HG02938 (cell line): Measurements from ENCODE around the gene UST.
"Not testable (repeated sequence)": the region's sequence is repeated elsewhere in the genome, so short reads cannot be mapped to it uniquely, and the experiment has no call there.

ENCODE experiments used
- ATAC-seq: cut with Tn5 transposase; IDR thresholded peaks from one replicate; pipeline ENCODE4 v1.9.1; 2021; ENCODE audit warnings: mild to moderate bottlenecking, moderate library complexity; ENCODE audit not compliant: unreplicated experiment

UST gene

DNA sequence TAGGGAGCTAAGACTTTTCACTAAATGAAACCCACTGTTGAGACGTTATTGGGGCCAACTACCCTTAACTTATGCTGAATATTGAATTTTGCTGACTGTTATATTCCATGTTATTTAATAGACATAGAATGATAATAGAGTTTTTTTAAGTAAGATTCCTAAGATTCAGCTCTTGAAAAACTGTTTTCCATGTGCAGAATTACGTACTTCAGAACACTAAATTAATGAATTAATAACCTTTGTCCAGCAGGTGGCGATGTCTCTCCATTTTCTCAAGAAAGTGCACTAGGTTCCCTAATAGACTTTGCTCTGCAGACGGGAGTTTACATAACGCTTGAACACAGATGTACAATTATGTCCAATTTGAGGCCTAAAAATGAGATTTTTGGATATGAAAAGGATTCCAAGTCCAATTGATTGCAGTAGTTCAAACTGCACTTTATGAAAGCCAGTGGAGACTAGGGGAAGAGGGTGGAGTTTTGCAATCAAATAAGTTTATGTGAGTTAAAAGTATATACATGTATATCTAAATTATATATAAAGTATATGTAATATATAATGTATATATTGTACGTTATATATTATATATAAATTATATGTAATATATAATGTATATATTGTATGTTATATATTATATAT lies 282.1 kb downstream of the UST start:
- no peak for ATAC-seq

GRCh38 chr6:149031201-149031858 lies 284.5 kb downstream of the UST start:
- ATAC-seq: no peak

DNA sequence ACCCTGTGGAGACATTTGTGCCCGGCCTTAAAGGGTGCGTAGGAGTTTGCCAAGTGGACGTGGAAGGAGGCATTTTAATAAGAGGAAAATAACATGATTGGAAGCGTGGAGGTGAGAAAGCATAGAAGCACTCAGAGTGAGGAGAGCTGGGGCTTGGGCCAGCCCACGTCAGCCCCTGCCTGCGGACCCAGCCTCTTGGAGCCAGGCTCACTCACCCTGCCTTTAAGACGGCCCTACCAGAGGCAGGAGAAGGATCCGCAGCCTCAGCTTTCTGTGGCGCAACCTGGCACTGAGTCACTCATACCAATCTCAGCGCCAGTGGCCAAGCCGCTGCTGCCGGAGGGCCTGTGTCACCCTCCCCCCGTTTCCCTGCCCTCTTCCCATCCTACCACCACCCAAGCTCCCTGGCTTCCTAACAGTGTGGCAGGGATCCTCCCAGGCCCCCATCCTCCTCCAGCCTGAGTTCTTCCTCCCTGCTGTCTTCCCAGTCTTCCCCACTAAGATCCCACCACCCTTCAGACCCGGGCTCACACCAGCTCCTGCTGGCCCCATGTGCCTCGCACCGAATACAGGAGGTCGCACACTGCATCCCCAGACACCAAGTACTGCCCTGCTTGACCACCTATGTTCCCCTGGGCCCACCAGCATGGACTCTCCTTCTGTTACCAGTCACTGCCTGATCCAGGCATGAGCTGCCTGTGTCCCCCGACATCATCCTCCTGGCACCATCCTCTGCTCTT lies 285.2 kb downstream of the UST start:
- peak; percentile 9 for ATAC-seq

DNA sequence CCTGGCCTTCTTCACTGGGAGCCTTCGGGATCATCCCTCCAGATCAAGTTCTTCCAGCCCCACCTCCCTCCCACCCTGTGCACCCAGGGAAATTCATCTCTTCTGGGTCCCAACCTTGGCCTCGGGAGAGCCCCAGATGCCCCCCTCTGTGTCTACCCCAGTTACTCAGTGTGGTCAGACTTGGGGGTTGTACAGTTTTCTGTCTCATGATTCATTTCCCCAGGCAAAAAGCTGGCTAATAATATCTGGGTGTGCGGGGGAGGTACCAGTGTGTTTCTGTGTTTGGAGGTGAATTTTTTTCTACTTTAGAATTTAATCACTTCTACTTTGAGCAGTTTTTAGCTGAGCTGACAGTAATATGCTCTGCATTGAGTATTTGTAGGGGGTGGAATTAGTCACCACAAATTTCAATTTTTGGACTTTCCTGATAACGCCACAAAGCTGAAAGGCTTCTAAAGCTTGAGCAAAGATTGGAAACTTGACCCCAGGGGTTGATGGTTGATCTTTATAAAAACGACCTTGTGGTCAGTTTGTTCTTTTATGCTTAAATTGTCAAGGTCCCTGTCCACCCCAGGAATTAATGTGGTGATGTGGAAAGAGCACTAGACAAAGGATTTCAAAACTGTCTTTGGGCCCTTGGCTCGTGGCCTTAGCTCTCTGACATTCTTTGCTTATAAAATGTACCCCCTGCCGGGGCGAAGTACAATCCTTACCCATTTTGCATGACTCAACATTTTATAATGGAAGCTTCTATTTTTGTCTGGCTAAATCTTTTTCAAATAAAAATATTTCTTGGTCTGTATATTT lies 286.0 kb downstream of the UST start:
- ATAC-seq: peak; percentile 81

DNA sequence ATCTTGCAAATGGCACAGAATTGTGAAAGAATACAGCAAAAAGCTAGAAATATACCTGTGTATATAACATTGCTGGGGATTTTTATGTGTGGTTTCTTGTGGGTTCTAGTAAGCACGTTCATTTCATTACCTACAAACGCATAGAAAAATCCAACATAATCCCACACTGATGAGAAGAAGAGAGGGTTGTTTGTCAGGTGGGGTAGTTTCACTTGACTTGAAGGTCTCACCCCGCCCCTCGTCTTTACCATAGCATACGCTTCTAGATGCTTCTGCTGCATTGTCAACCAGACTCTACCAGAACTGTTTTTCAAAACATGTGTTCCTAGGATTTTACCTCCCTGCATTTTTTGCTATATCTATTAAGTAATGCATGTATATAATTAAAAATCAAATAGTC lies 286.6 kb downstream of the UST start:
- ATAC-seq: no peak

DNA sequence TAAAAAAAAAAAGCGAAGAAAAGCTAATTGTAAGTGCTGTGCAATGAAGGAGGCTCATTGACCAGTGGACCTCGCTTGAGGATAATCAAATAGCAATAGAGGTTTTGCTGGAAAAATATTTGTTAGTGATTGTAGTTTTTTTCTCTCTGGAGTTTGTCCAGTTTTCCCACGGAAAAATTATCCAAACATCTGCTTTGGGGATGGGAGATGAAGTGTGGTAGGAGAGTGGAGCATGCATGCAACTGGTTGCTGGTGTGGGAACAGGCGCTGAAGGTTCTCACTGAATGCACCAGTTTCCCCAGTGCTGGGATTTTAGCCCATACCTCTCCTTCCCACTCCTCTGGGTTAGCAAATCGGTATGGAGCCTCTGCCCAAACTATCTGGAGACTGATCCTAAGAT lies 288.9 kb downstream of the UST start:
- no peak for ATAC-seq

GRCh38 chr6:149037051-149037671 lies 290.3 kb downstream of the UST start:
- no peak for ATAC-seq

GRCh38 chr6:149039025-149039424 lies 292.2 kb downstream of the UST start:
- not testable (repeated sequence) for ATAC-seq

DNA sequence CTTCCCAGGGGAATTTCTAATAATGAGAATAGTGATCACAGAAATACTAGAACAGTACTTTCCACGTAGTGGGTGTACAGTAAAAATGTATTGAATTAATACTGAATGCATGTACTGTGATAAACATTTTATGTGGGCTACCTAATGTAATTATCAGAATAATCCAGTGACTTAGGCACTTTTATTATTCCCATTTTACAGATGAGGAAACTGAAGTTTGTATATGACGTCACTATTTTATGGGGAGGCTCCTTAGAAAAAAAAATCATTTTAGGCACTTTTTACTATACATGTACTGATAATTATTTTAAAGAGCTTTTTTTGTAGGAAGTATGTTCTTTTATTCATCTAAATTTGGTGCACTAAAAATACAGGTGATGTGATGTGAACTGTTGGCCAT lies 295.1 kb downstream of the UST start:
- no peak for ATAC-seq

DNA sequence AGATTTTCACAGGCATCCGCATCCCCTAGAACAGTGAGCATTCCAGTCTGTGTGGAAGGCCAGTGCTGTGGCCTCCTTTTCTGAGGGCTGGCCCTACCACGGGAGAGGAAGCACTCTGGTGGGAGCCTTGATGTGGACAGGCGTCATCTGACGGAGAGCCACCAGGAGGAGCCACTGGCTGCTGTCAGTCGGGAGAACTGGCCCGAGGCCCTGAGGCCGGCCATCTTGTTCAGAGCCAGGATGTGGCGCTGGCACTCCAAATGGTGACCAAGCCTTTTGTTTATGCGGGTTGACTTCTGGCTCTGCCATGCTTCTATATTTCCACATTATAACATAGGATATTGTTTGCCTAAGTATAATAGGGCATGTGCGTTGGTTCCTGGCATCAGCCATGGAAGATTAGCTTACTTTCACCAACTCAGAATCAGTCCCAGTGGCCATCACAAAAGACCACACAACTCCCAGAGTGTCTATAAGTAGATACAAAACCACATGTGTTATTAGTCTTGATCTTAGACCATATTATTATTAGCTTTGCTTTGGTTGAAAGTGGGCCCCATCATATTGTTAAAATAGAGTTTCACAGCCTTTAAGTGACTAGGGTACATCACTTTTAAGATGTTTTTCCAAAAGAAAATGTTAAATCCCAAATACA lies 296.8 kb downstream of the UST start:
- ATAC-seq: no peak

DNA sequence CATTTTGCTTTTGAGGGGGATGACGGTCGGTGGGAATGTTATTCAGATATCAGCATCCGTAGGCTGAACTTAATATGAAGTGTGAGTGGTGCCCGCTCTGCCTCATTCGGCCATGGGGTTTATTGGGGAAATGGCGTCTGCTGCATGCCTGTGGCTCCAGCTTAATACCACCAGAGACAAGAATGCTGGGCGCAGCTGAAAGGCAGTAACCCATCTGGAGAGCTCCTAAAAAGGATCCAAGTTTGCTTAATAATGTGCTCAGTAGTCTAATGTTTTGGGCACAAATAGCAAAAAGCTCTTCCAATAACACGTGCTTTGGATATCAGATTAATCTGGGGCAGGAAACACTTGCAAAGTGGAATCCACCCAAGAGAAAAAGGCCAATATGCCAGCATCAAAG lies 297.7 kb downstream of the UST start:
- ATAC-seq: no peak

DNA sequence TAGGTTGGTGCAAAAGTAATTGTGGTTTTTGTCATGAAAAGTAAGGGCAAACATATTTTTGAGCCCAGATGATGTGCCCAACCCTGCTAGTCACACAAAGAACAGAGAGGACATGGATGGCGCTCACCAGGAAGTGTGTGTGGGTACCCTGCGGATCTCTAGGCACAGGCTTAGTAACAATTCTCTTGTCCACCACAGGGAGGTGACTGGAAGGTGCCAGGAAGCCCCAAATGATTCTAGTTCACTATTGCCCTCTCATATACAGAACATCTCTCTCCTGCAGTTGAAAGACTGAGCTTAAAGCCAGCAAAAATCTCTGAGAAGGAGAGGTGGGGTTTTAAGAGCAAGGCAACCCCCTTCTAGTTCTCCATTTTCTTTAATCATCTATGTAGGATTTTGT lies 298.6 kb downstream of the UST start:
- ATAC-seq: peak; percentile 62

GRCh38 chr6:149046164-149046821 lies 299.5 kb downstream of the UST start:
- ATAC-seq: no peak

- peak; percentile 59 for ATAC-seq
These were observed 300.0 kb downstream of the UST start for GRCh38 chr6:149046822-149047246.

DNA sequence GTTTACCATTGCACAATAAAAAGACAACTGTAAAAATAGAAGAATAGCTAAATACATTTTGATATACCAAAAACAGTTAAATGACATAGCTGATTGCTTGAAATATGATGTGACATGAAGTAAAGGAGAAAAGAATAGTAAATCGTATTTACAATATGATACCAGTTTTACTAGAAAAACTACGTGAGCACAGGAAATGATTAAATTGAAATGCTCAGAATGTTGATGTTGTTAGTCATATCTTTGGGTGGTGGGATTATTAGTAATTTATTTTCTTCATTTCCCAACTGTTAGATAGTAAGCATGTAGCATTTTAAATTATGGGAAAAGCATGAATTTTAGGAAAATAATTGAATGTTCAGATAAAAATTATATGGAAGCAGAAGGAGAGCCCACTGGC lies 302.4 kb downstream of the UST start:
- no peak for ATAC-seq

DNA sequence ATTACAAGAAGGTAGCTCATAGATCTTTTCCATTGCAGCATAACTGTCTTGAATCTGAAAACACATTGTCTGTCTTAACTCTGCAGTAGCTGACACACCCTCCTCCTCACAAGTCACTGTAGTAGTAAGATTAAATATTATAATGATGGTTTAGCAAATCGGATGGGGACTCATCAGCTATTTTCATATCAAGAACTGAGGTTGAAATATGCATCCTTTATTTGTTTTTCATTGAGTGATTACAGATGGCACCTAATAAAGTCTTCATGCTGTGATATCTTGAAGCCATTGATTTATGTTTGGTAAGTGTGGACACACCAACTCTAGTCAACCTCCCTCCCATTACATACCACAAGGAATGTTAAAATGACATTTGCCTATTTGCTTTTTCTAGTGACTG lies 303.3 kb downstream of the UST start:
- no peak for ATAC-seq

DNA sequence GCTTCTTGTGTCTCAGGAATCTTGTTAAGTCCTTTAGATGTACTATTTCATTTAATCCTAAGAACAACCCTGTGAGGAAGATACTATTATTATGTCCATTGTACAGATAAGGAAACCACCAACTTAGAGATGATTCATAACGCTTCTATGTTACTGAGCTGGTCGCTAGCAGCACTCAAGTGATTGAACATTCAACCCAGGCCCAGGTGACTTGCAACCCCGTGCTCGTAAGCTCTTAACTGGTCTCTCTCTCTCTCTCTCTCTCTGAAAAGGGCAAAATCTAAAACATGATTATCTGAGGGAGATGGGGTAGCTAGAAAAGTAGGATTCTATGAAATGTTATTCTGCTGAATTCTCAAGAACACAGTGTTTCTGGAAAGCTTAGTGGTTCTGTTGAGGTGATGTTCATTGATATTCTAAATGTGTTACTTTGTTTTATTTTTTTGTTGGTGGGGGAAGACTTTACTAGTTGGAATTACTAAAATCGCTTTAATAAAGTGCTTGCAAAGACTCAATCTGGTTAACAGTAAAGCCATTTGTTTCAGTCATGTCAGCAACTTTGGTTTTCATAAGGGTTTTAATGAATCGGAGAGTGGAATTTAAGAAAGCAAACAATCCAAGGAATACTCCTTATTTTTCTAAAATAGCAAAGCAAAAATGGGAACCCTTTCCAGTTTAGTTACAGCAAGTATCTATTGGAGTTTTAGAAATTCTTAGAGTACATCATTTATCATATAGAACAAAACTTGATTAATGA lies 305.7 kb downstream of the UST start:
- ATAC-seq: no peak

DNA sequence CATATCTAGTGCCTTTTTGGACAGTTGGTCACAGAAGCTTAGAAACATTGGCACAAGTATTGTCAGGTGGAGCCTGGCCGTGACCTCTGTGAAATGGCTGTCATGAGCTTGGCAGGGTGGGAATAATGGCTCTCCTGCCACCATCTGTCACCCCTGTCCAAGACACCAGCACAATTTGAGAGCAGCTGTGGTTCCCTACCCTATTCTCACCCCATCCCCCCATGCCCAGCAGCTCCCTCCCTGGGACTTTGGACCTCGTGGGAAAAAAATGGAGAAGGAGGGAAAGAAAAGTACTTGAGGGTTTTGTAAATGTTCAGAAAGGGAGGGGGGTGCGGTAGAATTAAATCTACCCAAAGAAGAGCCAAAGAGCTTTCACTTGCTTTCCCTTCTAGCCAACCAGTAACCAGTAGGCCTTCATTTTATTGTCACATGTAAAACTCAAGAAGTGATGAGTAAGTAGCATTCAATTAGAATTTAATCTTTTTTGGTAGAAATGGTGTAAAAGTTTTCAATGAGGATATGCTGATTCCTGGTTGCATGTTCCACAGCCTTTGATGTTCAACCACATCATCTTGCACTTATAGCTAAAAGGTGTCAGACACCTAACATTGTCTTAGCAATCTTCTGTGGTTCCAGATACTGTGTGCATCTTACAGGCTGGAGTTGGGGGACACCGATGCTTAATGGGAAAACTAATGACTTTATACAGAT lies 307.2 kb downstream of the UST start:
- ATAC-seq: no peak
